AG08396 (cell line): ENCODE data around the gene KASH5.

Experiments used
- DNase-seq: peaks from one replicate; pipeline ENCODE4 v3.0.0; 2012; ENCODE audit warnings: low spot score, mixed read lengths

KASH5 gene

GRCh38 chr19:49387936-49388372, at the start of gene KASH5:
KASH5 (plus strand) TSS chr19:49388249; CDS start chr19:49390884, 2,635 bp downstream.
- no peak for DNase-seq

GRCh38 chr19:49338691-49339300, 49.3 kb upstream of the KASH5 start:
- DNase-seq: peak; percentile 61

DNA sequence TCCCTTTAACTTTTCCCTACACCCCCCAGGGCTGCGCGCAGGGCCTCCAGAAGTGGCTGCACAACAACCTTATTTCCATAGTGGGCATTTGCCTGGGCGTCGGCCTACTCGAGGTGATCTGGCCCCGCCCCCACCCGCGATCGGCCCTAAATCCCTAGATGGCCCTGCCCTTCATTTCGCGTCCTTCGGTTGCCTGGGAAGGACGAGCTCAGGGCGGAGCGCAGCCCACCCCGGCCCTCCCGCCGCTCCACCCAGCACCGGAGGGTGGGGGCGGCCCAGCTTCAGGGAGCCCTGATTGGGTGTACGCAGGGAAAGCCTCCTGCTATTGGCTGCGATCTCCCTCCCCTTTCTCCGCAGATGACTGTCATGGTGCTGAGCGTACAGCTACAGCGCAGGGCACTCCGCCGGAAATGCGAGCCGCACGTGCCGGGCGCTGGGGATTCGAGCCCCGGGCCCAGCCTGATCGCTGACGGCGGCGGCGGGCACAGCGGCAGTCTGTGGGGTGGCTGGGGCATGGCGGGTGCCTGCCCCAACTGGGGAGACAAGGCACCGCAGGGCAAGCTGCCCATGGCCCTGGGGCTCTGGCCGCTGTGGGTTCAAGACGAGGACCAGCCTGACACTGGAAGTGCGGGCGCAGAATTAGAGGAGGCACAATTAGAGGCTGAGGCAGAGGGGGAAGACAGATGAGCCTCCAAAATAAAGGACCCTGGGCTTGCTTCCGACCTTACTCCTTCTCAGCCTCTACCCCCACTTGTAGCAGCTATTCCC, 48.6 kb upstream of the KASH5 start:
- peak; percentile 95 for DNase-seq

DNA sequence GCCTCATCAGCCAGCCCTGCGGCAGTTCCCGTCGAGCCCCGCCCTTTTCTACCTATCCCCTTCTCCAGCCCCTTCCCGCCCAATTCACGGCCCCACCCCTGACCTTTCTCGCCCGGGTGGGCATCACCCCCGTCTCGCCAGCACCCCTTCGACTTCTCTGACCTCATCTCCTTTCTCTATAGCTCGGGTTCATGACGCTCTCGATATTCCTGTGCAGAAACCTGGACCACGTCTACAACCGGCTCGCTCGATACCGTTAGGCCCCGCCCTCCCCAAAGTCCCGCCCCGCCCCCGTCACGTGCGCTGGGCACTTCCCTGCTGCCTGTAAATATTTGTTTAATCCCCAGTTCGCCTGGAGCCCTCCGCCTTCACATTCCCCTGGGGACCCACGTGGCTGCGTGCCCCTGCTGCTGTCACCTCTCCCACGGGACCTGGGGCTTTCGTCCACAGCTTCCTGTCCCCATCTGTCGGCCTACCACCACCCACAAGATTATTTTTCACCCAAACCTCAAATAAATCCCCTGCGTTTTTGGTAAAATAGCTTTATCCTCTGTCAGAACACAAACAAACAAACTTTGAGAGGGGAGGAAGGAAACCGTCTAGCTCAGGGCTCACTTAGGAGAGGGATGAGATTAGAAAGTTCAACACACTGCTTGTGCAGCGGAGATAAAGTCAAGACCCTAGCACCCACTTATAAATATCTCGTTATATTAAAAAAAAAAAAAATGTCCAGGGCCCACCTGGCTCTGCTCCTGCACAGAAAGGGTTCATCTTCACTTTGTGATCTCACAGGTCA, 47.8 kb upstream of the KASH5 start:
- DNase-seq: peak; percentile 67

DNA sequence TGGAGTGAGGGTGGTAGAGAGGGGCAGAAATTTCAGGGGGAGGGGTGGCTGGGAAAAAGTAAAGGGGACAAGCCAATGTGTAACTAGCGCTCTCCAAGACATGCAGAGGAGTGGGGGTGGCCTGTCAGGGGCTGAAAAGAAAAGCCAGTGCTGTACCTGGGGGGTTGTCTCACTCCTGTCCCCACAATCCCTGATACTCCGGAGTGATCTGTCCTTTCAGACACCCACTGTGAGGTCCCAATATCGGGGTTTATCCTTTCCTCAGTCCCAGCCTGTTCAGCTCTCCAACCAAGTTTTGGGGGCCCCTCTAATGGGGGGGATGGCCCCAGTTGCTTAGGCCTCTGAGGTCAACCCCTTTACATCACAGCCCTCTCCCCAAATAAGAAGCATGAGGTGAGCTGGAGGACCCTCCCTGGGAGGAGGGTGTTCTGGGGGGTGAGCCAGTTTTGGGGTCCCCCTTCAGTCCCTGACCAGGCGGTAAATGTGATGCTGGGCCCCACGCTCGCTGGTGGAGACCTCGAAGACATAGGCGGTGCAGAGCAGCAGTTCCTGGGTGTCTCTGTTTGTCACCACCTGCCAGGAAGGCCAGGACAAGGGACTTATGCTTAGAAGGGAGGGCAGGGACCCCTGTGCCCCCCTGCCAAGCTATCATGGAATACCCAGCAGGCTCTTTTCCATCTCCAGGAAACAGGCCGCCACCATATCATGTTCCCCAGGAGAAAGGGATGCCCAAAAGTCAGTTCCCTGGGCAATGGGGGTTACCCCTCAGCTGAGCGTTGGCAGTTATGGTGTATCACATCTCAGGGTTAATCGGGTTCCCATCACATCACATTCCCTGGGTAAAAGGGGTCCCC, 47.0 kb upstream of the KASH5 start:
- DNase-seq: no peak

GRCh38 chr19:49342291-49342721, 45.7 kb upstream of the KASH5 start:
- no peak for DNase-seq

GRCh38 chr19:49343123-49343522, 44.9 kb upstream of the KASH5 start:
- DNase-seq: no peak

- no peak for DNase-seq
Observed at GRCh38 chr19:49344505-49345423, 43.3 kb upstream of the KASH5 start.

GRCh38 chr19:49347191-49347590, 40.9 kb upstream of the KASH5 start:
- DNase-seq: no peak

DNA sequence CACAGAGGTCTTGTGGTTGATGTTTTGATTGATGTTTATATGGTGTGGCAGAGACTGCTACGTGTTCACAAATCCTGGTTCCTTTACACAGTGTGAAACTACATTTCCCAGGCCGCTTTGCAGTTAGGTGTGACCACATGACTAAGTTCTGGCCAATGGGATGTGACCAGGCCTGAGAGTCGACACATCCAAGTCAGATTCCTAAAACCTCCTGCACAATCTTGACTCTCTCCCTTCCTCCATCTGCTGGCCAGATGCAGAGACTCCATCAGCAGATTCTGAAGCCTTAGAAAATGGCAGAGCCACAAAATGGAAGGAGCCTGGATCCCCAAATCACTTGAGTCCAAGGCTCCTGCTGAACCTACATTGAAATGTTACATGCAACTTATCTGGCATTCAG, 40.2 kb upstream of the KASH5 start:
- DNase-seq: peak; percentile 88

DNA sequence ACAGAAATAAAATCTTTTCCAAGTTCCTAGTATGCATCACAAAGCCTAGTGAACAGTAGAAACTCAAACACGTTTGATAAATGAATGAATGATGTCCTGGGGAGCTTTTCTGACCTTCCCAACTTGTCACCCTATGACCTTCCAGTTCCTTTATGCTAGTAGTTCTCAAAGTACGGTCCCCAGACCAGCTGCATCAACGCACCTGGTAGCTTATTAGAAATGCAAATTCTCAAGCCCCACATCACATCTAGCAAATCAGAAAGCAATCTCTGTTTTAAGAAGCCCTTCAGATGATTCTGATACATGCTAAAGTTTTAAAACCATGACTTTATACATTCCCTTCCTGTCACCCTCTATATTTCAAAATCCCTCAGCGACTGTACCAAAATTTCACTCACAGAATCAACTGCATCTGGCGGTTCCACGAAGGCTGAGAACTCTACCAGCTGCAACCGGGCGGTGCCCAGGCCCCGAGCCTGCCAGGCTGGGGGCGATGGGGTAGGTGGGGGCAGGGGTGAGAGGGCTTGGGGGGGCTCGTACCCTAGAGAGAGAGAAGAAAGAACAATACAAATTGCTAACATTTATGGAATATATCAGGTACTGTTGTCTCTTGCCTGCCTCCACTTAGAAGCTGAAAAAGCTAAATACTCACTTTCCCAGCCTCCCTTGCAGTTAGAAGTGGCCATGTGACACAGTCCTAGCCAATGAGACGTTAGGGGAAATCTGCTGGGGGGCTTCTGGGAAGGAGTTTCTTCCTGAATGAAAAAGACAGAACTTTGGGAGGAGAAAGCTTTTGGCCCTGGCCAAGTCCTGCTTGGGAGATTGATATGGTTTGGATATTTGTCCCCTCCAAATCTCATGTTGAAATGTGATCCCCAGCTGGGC, 39.5 kb upstream of the KASH5 start:
- no peak for DNase-seq

GRCh38 chr19:49349567-49349966, 38.5 kb upstream of the KASH5 start:
- no peak for DNase-seq

DNA sequence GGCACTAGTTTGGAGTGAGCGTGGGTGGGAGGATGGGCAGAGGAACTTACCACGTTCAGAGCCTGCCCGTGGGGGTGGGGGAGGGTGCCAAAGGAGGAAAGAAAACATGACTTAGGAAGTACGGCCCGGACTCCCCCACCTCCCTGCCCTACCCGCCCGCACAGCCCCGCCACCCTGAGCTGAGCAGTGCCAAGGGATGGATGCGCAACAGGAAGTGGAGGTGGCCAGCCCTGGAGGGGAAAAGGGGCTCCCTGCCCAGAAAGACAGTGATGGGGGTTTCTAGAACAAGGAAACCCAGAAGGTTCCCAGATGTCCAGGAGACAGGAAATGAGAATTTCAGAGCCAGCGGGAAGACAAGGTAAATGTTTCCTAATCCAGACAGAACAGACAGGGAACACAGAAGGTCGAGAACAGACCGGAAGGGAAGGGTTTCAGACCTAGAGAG, 32.1 kb upstream of the KASH5 start:
- DNase-seq: no peak

DNA sequence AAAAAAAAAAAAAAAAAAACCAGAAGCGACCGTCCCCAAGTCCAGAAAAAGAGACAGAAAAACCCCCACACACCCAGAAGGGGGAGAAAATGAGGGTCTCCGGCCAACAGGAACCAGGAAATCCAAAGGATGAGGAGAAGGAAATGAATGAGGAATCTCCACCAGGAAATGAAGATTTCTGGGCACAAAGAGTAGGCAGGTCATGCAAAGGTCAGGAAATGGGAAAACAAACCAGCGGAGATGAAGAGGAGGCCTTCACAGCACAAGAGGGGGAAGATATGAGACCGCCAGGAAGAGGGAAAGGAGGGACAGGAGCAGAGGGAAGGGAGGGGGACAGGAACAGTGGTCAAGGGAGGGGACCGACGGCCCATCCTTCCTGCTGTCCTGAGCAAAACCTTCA, 31.7 kb upstream of the KASH5 start:
- no peak for DNase-seq

DNA sequence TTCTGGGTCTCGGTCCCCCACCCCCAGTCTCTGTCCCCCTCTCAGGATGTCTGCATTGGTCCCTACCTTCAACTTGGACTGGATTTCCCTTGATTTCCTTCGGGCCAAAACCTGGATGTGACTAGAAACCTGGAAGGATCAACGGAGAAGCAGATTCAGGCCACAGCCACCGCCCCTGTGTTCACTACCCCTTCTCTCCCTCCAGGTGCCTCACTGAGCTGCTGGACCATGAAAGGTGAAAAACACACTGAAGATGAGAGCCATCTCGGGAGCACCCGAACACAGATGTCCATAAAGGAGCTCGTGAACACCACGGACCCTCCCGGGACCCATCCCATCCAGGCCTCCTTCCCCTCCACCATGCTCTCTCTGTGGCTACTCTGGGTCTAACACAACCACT, 30.9 kb upstream of the KASH5 start:
- DNase-seq: no peak

DNA sequence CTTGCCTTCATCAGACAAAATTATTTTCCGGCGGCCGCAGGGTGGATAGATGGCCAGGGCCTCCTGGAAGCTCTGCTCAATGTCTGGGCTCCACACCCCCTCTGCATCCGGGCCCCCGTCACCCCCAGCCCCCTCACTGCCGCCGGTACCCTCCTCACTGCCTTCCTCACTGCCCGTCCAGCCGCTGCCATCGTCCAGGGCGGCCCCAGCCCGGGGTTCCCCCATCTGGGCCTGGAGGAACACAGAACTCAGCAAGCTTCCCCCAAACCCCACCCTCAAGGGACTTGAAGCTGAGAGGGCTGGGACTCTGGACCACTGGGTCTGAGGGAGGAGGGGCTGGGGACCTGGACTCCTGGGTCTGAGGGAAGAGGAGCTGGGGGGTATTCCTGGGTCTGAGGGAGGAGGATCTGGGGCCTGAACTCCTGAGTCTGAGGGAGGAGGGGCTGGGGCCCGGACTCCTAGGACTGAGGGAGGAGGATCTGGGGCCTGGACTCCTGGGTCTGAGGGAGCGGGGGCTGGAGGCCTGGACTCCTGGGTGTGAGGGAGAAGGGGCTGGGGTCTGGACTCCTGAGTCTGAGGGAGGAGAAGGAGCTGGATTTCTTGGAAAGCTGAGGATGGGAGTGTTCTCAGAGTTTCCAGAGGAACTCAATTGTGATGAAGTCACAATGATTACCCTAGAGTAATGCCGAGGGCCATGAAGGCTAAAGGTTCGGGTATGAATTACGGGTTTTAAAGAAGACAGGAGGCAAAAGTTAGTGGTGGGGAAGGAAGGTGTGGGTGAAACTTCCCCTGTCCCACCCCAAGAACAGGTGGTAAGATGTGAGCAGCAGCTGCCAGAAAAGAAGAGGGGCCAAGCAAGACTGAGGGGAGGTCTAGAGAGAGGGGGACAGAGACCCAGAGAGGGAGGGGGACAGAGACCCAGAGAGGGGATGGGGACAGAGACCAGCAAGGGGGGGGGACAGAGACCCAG, 27.9 kb upstream of the KASH5 start:
- DNase-seq: no peak

GRCh38 chr19:49361438-49362047, 26.5 kb upstream of the KASH5 start:
- DNase-seq: peak; percentile 90
